Measurements from ENCODE around the gene RIMBP2.

Gene RIMBP2

GRCh38 chr12:130441771-130442760 lies 274.0 kb downstream of the RIMBP2 start:
- Histone ChIP-seq H3K36me3 (replicated peaks; ENCODE audit: low read depth, low read length) (no peaks in the 10 kb centered on the region), H3K4me1 (ENCODE audit: low read length) (no peaks in the 10 kb centered on the region), H4K20me1 (ENCODE audit: insufficient read depth, low read length) (no peaks in the 10 kb centered on the region)

GRCh38 chr12:130440411-130441080 lies 275.6 kb downstream of the RIMBP2 start:
- Histone ChIP-seq H4K20me1 (ENCODE audit: insufficient read depth, low read length) (no peaks in the 10 kb centered on the region), H3K27ac (ENCODE audit: low read length) (no peak overlapping the region)
- TF ChIP-seq EZH2phosphoT487 (IDR thresholded peaks at IDR 0.05; ENCODE audit: low read depth) (no peak), CTCF (IDR thresholded peaks at IDR 0.05; ENCODE audit: low read depth, low read length) (no peak)

More at GRCh38 chr12:130441771-130442760, 274.0 kb downstream of the RIMBP2 start:
- Histone ChIP-seq H3K9me3 (ENCODE audit: insufficient read depth, low read length) (no peaks in the 10 kb centered on the region), H3K27me3 (ENCODE audit: low read depth, low read length) (no peaks in the 10 kb centered on the region), H3K79me2 (ENCODE audit: low read length) (no peaks in the 10 kb centered on the region), H3K27ac (ENCODE audit: low read length) (no peak overlapping the region), H3K4me3 (ENCODE audit: low read length) (no peak overlapping the region), H3K9ac (ENCODE audit: low read length) (no peak overlapping the region), H2AFZ (ENCODE audit: low read depth, low read length) (no peak overlapping the region), H3K4me2 (ENCODE audit: low read length) (no peak overlapping the region)
- TF ChIP-seq EZH2phosphoT487 (IDR thresholded peaks at IDR 0.05; ENCODE audit: low read depth) (no peak), CTCF (IDR thresholded peaks at IDR 0.05; ENCODE audit: low read depth, low read length) (no peak)

GRCh38 chr12:130439250-130439649 lies 276.8 kb downstream of the RIMBP2 start:
- no peak overlapping the region for H2AFZ ChIP-seq (ENCODE audit: low read depth, low read length)
- H3K27ac ChIP-seq (ENCODE audit: low read length) = no peak overlapping the region
- H4K20me1 ChIP-seq (ENCODE audit: insufficient read depth, low read length) = no peaks in the 10 kb centered on the region
- no peak overlapping the region for H3K4me3 ChIP-seq (ENCODE audit: low read length)
- no peaks in the 10 kb centered on the region for H3K4me1 ChIP-seq (ENCODE audit: low read length)
- no peaks in the 10 kb centered on the region for H3K79me2 ChIP-seq (ENCODE audit: low read length)
- H3K9ac ChIP-seq (ENCODE audit: low read length) = no peak overlapping the region
- TF ChIP-seq EZH2phosphoT487 (IDR thresholded peaks at IDR 0.05; ENCODE audit: low read depth) (no peak), CTCF (IDR thresholded peaks at IDR 0.05; ENCODE audit: low read depth, low read length) (no peak)
- no peaks in the 10 kb centered on the region for H3K36me3 ChIP-seq (replicated peaks; ENCODE audit: low read depth, low read length)
- H3K4me2 ChIP-seq (ENCODE audit: low read length) = no peak overlapping the region
- no peaks in the 10 kb centered on the region for H3K27me3 ChIP-seq (ENCODE audit: low read depth, low read length)
- H3K9me3 ChIP-seq (ENCODE audit: insufficient read depth, low read length) = no peaks in the 10 kb centered on the region

More at GRCh38 chr12:130440411-130441080, 275.6 kb downstream of the RIMBP2 start:
- Histone ChIP-seq H2AFZ (ENCODE audit: low read depth, low read length) (no peak overlapping the region), H3K4me1 (ENCODE audit: low read length) (no peaks in the 10 kb centered on the region), H3K27me3 (ENCODE audit: low read depth, low read length) (no peaks in the 10 kb centered on the region), H3K4me3 (ENCODE audit: low read length) (no peak overlapping the region), H3K36me3 (replicated peaks; ENCODE audit: low read depth, low read length) (no peaks in the 10 kb centered on the region), H3K4me2 (ENCODE audit: low read length) (no peak overlapping the region), H3K9me3 (ENCODE audit: insufficient read depth, low read length) (no peaks in the 10 kb centered on the region), H3K79me2 (ENCODE audit: low read length) (no peaks in the 10 kb centered on the region), H3K9ac (ENCODE audit: low read length) (no peak overlapping the region)

- H3K9ac ChIP-seq (ENCODE audit: low read length) = no peak overlapping the region
- no peaks in the 10 kb centered on the region for H3K4me1 ChIP-seq (ENCODE audit: low read length)
- H3K27ac ChIP-seq (ENCODE audit: low read length) = no peak overlapping the region
- no peaks in the 10 kb centered on the region for H3K79me2 ChIP-seq (ENCODE audit: low read length)
- no peak overlapping the region for H3K4me2 ChIP-seq (ENCODE audit: low read length)
- no peak overlapping the region for H2AFZ ChIP-seq (ENCODE audit: low read depth, low read length)
- no peaks in the 10 kb centered on the region for H3K9me3 ChIP-seq (ENCODE audit: insufficient read depth, low read length)
- no peaks in the 10 kb centered on the region for H4K20me1 ChIP-seq (ENCODE audit: insufficient read depth, low read length)
- H3K27me3 ChIP-seq (ENCODE audit: low read depth, low read length) = no peaks in the 10 kb centered on the region
- no peak for TF ChIP-seq CTCF (IDR thresholded peaks at IDR 0.05; ENCODE audit: low read depth, low read length)
- no peak for TF ChIP-seq EZH2phosphoT487 (IDR thresholded peaks at IDR 0.05; ENCODE audit: low read depth)
- no peak overlapping the region for H3K4me3 ChIP-seq (ENCODE audit: low read length)
- H3K36me3 ChIP-seq (replicated peaks; ENCODE audit: low read depth, low read length) = no peaks in the 10 kb centered on the region
These were observed 277.4 kb downstream of the RIMBP2 start for GRCh38 chr12:130438711-130439110.

All from OCI-LY3 (cell line).